Mesenteric fat pad (tissue), 1 donor: ENCODE measurements around the gene NKD2. TPM values are rescaled to one million over a fixed set of nuclear protein-coding genes. Genes with fewer than 3 reads are reported as not detected.

Source experiments
- DNase-seq: peaks from one replicate; pipeline ENCODE4 v3.0.0-alpha.2; 2020; ENCODE audit warnings: low spot score
- total RNA-seq: library from RNA; stranded (reverse); fragmentation: NEBNext Ultra II Directional; extraction: Animal tissue kit (Norgen Biotek cat#: 25700); gene quantifications from one replicate; pipeline ENCODE4 v1.2.1, GENCODE V29; 2021
- donor health status: DM: yes; HTN: yes; CAD: no.

NKD2 gene
- total RNA-seq, 1 donor from 2014 or later = 17.1 TPM

DNA sequence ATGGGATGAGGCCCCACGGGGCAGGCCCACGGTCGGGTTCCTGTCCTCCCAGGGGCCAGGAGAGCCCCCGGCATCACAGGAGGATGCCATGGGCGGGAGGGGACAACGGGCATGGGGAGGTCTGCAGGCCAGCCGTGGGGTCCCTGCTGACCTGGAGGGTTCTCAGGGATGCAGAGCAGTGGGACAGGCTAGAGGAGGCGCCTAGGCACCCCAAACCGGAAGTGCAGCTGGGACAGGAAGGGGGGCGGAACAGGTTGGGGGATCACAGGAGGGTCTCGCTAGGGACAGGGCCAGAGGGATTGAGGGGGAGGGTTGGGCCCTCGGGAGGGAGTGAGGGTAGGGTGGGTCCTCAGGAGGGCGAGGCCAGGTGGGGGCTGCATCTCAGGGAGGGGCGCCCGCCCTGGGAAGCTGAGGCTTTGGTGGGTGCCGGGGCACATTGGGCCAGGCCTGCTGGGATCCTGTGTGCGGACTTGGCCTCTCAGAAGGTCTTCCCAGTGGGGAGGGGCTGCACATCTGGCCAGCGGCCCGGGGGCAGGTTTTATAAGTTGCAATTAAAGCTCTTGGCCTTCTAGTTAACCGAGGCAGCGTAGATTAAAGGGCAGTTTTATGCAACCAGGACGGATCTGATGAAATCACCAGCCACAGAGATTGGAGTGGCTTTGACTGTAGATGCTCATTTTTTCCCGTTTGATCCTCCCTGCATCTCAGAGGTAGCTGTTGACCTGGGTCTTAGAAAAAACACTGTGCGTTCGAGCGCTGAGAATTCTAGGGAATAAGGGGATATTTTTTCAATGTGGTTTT is 20.1 kb downstream of the NKD2 start:
- no peak for DNase-seq

DNA sequence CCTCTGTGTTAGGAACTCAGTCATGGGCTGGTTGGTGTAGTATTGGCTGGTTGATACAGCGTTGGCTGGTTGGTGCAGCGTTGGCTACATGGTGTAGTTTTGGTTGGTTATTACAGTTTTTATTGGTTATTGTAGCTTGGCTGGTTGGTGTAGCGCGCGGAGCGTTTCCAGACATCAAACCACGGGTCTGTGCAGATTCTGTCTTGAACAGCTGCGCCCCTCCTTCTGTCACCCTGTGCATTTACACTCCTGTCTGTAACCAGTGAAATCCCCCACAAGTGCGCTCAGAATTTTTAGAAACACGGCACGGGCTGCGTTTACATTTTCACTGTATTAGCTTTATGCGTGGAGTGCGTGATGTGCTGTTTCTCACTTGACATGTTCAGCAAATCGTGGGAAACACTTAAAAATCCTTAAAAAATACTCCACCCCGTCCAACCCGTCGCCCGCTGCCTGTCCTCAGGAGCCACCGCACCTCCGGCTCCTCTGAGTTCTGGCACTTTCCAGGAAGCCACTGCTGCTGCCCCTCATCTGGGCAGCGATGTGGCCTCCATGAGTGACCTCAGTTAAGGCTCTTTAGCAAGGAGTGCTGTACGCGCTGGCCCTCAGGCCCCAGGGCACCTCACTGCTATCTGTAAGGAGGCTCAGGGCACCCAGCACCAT is 20.8 kb downstream of the NKD2 start:
- no peak for DNase-seq

DNA sequence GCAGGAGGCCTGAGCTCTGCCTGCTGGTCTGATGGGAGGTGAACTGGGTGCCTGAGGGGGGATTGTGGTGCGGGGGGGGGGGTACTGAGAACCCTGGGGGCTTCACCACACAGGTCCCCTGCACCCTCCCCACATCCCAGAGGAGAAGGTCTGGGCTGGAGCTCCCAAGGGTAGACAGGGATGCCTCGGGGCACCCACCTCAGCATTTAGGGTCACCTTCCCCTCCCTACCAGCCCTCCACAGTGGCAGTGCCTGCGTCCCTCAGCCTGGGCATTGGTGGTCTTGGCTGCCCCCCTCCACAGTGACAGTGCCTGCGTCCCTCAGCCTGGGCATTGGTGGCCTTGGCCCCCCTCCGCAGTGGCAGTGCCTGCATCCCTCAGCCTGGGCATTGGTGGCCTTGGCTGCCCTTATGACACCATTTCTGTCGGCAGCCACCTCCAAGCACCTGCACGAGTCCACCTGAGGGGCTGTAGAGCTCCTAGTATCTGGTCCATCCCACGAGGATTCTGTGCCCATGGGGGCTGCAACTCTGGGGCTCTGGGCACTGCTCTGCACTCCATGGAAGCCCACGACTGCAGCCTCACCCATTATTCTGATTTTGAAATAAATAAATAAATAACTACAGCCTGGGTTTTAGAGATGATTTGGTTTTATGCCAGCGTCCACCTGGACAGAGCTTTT is 21.5 kb downstream of the NKD2 start:
- no peak for DNase-seq

DNA sequence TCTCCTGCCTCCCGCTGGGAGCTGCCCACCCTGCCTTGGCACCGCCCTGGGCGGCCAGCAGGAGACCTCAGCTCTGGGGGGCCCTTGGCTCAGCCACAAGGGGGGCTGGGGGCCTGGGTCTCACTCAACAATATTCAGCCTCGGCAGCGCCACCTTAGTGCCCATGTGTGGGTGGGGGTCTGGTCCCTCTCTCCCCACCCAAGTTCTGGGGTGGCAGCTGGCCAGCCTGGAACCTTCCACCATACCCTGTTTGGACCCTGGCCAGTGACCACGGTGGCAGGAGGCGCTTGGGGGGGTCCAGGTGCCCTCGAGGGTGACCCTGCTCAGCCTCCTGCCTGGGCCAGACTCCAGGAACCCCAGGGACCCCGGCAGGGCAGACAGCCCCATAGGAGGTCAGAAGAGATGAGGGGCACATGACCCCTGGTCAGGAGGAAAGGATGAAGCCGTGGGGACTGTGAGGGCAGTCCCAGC is 22.2 kb downstream of the NKD2 start:
- no peak for DNase-seq

DNA sequence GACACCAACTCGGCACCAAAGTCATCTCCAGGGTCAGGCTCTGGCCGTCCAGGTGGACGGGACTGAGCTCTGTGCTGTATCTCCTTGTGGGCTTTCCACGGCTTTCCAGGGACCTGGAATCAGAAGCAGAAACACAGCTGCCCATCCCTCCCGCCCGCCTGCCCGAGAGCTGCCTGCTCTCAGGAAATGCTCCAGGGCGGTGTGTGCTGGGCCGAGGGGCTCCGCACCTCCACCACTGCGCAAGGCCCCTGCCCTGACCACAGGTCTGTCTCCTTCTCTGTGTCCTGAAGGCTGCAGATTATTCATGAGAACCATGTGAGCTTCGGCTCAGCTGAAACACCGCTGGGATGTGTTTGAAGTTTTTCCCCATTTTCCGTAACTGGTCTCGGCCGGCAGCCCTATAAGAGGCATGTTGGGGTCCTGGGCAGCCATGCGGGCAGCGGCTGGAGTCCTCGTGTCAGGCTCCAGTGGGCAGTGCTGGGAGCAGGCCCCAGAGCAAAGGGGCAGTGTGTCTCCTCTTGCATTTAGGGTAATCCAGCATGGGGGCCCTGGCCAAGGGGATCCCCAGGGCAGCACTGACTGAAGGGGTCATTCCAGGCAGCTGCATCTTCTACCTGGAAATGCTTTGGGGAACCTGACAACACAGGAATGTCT is 22.8 kb downstream of the NKD2 start:
- no peak for DNase-seq

DNA sequence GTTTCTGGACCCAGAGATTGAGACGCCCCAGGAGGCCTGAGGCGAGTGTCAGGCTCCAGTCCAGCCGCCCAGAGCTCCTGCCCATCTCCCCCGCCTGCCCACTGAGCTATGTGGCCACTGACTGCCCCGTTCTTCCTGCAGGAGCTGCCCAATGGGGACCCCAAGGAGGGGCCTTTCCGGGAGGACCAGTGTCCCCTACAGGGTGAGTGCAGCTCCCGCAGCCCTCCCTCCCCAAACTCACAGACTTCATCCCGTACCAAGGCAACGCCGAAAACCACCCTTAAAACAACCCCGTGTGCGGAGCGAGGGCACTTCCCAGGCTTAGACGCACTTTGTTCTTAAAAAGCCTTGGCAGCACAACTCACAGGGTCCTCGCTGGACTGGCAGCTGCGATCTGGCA is 23.4 kb downstream of the NKD2 start:
- no peak for DNase-seq

DNA sequence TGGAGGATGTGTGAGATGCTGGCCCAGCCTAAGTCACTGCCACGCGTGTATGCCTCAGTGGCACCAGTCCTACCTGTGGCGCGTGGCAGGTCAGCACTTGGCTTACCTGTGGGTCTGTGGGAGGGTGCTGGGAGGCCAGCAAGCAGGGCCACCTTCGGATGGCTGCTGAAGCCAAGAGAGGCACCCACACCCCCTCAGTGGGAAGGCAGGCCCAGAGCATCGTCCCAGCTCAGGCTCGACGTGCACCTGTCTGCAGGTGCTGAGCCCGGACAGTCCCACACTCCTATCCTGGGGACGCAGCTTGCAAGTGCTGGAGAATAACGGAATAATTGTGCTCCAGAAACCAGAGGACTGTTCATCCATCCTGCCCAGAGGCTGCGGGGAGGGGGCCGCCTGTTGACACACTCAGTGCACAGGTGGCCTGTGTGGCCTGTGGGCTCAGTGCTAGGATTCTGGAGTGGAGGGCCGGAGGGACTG is 24.0 kb downstream of the NKD2 start:
- no peak for DNase-seq

DNA sequence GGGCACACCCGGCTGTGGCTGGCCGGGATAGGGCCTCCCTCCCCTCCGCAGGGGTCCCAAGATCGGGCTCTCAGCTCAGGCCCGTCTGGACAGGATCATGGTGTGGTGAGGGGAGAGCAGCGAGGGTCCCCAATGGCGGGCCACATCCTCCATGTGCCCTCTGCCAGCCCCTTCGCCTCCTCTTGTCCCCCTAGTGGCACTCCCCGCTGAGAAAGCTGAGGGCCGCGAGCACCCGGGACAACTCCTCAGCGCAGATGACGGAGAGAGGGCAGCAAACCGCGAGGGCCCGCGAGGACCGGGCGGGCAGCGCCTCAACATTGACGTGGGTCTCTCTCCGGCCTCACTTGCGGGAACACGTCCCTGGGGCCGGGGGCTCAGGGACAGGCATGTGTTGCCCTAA is 24.6 kb downstream of the NKD2 start:
- DNase-seq = no peak

DNA sequence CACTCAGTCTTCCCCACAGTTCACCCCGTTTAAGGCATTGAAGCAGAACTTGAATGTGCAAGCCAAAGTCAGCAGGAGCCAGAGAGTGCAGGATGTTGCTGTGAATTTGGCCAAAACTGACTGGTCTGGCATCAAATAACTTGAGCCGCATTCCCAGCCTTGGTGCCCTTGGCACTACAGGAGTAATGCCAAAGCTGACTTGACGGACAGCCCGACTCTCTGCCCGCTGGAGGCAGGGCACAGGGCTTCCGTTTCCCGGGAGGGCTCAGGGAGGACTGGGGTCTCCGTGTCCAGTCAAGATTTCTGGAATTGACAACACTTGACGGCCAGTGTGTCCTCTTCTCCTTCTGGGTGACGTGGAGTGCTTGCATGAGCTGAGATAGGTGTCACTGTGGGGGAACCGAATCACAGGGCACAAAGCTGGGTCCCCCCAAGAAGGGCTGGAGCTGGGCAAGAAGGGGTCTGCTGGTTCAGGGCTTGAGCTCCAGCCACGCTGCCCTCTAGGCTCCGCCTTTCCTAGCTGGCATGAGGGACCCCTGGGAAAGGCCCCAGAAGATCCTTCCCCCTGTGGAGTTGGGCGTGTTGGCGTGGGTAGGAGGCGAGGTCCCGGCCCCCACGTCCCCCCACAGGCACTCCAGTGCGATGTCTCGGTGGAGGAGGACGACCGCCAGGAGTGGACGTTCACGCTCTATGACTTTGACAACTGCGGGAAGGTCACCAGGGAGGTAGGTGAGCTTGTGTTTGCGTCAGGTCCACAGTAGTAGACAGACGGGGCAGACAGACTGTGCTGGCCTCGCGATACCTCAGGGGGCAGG is 25.2 kb downstream of the NKD2 start:
- no peak for DNase-seq

DNA sequence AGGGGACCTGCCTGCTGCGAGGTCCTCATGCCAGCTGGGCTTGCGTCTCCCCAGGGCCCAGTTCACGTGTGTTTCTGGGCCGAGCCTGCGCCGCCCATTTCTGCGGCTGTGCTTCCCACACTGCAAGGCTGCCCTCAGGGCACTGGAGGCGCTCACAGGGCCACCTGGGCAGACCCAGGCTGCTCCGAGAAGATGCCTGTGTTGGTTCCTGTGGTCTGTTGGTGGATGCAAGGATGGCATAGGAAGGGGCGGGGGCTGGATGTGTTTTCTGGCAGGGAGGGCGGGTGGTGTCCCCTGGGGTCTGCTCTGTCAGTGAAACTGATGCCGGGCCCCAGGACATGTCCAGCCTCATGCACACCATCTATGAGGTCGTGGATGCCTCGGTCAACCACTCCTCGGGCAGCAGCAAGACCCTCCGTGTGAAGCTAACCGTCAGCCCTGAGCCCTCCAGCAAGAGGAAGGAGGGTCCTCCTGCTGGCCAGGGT is 25.9 kb downstream of the NKD2 start:
- no peak for DNase-seq

DNA sequence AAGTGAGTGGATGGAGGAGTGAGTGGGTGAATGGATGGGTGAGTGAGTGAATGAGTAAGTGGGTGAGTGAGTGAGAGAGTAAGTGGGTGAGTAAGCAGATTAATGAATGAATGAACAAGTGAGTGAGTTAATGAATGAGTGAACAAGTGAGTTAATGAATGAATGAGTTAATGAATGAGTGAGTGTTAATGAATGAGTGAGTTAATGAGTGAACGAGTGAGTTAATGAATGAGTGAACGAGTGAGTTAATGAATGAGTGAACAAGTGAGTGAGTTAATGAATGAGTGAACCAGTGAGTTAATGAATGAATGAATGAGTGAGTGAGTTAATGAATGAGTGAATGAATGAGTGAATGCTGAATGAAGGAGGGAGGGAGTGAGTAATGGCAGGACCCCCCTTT is 26.4 kb downstream of the NKD2 start:
- DNase-seq = no peak

DNA sequence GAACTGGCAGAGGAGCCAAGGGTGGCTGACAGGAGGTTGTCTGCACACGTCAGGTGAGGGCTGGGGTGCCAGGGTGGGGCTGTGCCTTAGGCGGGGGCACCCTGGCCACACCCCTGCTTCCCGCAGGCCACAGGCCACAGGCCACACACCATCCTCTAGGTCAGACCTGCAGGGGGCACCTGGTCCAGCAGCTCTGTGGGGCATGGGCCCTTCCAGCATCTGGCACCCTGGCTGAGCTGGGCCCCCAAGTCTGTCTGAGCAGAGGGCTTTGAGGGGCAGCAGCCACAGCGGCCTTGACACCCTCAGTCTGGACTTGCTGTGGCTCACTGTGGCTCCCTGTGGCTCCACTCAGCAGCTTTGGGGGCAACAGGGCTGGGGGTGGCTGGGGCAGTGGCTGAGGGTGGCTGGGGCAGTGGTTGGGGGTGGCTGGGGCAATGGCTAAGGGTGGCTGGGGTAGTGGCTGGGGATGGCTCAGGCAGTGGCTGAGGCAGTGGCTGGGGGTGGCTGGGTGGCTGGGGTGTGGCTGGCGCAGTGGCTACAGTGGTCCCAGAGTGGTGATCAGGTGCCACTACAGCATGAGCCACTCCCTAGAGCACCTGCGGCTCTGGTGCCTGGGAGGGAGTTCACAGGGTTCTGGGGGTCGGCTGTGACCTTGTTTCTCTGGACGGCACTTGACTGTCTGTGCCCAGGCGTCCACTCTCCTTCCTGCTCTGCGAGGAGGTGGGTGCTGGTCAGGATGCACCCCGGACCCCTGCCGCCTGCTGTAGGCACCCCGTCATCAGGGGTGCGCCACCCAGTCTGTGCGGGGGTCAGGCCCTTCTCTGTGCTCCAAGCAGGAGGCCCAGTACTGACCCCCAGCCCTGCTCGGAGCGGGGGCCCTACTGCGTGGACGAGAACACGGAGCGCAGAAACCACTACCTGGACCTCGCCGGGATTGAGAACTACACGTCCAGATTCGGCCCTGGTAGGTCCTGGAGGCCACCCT is 27.1 kb downstream of the NKD2 start:
- no peak for DNase-seq

DNA sequence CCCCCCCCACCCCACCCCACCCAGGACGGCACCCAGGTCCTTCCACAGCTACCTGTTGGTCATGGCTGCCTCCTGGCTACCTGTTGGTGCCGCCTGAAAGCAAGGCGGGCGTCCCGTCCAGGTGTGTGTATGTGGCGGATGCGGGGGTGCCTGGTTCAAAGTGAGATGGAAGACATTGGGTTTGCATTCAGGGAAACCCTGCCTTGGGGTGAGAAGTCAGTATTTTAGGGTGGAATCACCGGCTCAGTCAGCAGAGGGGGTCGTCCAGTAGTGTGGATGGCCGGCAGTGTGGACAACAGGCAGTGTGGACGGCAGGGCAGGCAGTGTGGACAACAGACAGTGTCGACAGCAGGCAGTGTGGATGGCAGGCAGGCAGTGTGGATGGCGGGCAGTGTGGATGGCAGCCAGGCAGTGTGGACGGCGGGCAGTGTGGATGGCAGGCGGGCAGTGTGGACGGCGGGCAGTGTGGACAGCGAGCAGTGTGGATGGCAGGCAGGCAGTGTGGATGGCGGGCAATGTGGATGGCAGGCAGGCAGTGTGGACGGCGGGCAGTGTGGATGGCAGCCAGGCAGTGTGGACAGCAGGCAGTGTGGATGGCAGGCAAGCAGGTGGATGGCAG is 28.0 kb downstream of the NKD2 start:
- DNase-seq = no peak

DNA sequence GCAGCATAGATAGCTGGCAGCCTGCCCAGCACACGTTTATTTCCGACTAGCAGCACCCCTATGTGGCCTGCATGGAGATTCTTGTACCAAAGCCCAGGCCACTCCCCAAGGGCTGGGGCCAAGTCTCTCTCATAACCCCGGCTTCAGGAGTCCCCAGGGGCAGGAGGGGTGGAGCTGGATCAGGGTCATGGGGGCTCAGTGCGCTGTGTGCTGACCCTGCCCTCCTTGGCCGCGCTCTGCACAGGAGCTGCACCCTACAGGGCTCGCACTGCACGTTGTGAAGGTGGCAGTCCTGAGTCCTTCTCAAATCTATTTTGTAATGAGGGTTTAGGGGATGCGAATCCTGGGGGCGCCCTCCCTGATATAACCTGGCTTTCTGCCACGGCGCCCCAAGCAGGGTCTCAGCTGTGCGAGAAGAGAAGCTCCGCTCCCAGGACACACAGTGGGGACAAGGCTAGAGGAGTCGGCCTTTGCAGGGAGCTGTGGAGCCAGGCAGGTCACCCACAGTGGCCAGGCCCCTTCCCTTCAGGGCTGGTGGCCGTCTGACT is 28.6 kb downstream of the NKD2 start:
- no peak for DNase-seq

DNA sequence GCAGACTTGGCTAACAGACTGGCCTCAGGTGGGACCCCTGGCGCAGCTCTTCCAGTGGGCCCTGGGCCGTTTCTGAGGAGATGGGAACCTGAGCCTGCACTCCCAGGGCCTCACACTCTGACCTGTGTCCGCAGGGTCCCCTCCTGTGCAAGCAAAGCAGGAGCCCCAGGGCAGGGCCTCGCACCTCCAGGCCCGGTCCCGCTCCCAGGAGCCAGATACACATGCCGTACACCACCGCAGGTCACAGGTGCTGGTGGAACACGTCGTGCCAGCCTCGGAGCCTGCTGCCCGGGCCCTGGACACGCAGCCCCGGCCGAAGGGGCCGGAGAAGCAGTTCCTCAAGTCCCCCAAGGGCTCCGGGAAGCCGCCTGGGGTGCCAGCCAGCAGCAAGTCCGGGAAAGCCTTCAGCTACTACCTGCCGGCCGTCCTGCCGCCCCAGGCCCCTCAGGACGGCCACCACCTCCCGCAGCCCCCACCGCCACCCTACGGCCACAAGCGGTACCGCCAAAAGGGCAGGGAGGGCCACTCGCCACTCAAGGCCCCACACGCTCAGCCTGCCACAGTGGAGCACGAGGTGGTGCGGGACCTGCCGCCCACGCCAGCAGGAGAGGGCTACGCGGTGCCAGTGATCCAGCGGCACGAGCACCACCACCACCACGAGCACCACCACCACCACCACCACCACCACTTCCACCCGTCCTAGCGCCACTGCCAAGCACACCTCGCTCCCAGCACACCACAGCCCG is 29.2 kb downstream of the NKD2 start:
- DNase-seq = no peak

DNA sequence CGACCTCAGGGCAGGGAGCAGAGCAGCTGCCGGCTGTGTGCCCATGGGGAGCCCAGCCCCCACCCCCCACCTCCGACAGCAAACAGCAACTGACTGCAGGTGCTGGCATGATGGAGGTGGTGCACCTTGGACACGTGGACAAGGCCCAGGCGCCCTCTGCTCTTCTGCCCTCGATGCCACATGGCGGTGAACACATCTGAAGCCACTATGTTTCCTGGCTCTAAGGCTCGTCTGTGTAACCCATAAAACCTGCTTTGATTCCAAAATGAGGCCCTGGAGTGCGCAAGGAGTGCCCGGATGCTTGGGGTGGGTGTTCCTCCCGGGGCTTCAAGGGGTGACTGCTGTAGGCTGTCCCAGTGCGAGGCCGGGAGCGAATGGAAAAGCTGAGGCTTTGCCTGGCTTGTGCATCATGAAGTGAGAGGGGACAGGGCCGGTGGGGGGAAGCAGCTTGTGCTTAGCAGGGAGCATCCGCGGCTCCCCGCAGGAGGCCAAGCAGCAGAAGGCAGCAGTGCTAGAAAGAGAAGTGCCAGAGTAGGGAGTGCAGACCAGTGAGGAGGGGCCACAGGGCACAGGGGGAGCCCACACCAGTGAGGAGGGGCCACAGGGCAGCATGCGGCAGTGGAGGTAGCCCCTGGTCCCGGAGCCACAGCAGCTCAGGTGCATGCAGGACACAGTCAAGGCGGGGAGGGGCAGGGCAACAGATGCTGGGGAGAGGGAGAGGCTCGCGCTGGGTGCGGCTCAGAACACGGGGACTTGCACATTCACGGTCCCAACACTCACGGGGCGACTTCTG is 30.0 kb downstream of the NKD2 start:
- no peak for DNase-seq

DNA sequence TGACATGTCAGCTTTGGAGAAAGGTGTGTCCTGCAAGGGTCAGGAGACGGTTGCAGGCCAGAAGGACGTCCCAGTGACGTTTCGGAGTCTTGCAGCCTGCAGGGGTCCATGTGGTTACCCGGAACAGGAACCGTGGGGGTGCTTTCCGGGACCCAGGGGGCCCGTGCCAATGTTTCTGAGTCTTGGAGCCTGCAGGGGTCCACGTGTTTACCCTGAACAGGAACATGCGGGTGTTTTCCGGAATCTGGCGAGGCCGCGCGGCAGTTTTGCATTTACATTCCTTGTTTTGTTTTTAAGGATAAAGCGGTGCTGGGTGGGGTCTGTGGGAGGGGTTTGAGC is 30.6 kb downstream of the NKD2 start:
- DNase-seq = no peak
